HepG2 (cell line): ENCODE results near the gene ZNF865. TPM values are rescaled to one million over a fixed set of nuclear protein-coding genes. Genes with fewer than 3 reads are reported as not detected.

Experiments used
- AGO1 ChIP-seq: fragments of 200-400 bp; formaldehyde crosslinking; IDR thresholded peaks from 2 replicates; pipeline ENCODE4 v1.6.1; 2017; ENCODE audit warnings: mild to moderate bottlenecking, low read depth, low read length, moderate library complexity; ENCODE audit not compliant: poor library complexity, severe bottlenecking
- ATF7-NPFF ChIP-seq: sonication (generic); formaldehyde crosslinking; IDR thresholded peaks from 2 replicates; pipeline ENCODE4 v1.8.1; 2023; ENCODE audit warnings: mild to moderate bottlenecking, low read depth, missing genetic modification reagents, moderate library complexity
- FLYWCH1 ChIP-seq: sonication (generic); formaldehyde crosslinking; IDR thresholded peaks from 2 replicates; pipeline ENCODE4 v1.8.1; 2023; ENCODE audit warnings: mild to moderate bottlenecking, missing genetic modification reagents
- FOXO1 ChIP-seq: sonication (generic); formaldehyde crosslinking; IDR thresholded peaks from 2 replicates; pipeline ENCODE4 v1.4.0; 2020; ENCODE audit warnings: missing genetic modification reagents
- FOXP4 ChIP-seq: sonication (generic); formaldehyde crosslinking; IDR thresholded peaks from 2 replicates; pipeline ENCODE4 v1.4.0; 2020; ENCODE audit warnings: missing genetic modification reagents
- GMEB1 ChIP-seq: sonication (generic); formaldehyde crosslinking; IDR thresholded peaks from 2 replicates; pipeline ENCODE4 v1.5.1; 2020; ENCODE audit warnings: missing genetic modification reagents, mild to moderate bottlenecking, borderline replicate concordance
- KDM1A ChIP-seq: IDR thresholded peaks from 2 replicates; pipeline ENCODE4 v1.6.1; 2016; ENCODE audit warnings: missing compliant biosample characterization
- MAF1 ChIP-seq: sonication (generic); formaldehyde crosslinking; IDR thresholded peaks from 2 replicates; pipeline ENCODE4 v1.5.0; 2020; ENCODE audit warnings: missing genetic modification reagents, borderline replicate concordance
- NFE2L1 ChIP-seq: sonication (generic); formaldehyde crosslinking; IDR thresholded peaks from 2 replicates; pipeline ENCODE4 v1.4.0; 2020; ENCODE audit warnings: missing genetic modification reagents, mild to moderate bottlenecking, borderline replicate concordance
- PHF8 ChIP-seq: sonication (generic); formaldehyde crosslinking; IDR thresholded peaks from 2 replicates; pipeline ENCODE4 v1.5.0; 2020; ENCODE audit warnings: missing genetic modification reagents
- RCOR2 ChIP-seq: IDR thresholded peaks from 2 replicates; pipeline ENCODE4 v1.6.1; 2016; ENCODE audit warnings: missing biosample characterization, missing genetic modification reagents
- REL ChIP-seq: sonication (generic); formaldehyde crosslinking; conservative IDR thresholded peaks from 2 replicates; pipeline ENCODE4 v1.8.0; 2022; ENCODE audit warnings: mild to moderate bottlenecking, missing genetic modification reagents, moderate library complexity
- RELA ChIP-seq: sonication (generic); formaldehyde crosslinking; IDR thresholded peaks from 2 replicates; pipeline ENCODE4 v1.4.0; 2020; ENCODE audit warnings: missing genetic modification reagents
- SIN3A ChIP-seq: IDR thresholded peaks from 2 replicates; pipeline ENCODE4 v1.6.1; 2011; ENCODE audit warnings: low read depth, mild to moderate bottlenecking, control low read depth, low read length, borderline replicate concordance
- TAF1 ChIP-seq: sonication (generic); formaldehyde crosslinking; IDR thresholded peaks from 2 replicates; pipeline ENCODE4 v1.4.0; 2020; ENCODE audit warnings: missing genetic modification reagents
- TBX3 ChIP-seq: fragments of 450-650 bp; IDR thresholded peaks from 2 replicates; pipeline ENCODE4 v1.6.1; 2017; ENCODE audit warnings: antibody characterized with exemption, mild to moderate bottlenecking, inconsistent platforms, borderline replicate concordance
- TCF12 ChIP-seq, 2 experiments: fragments of 450-650 bp in 1 of 2; sonication (generic) in 1 of 2; formaldehyde crosslinking in 1 of 2; IDR thresholded peaks; 2 replicates each; pipeline versions ENCODE4 v1.6.1 to v1.8.0; 2017 to 2022; ENCODE audit warnings: antibody characterized with exemption in 1 of 2, mild to moderate bottlenecking in 1 of 2, missing genetic modification reagents in 1 of 2, moderate library complexity in 1 of 2
- ZBTB7B ChIP-seq: sonication (generic); formaldehyde crosslinking; IDR thresholded peaks from 2 replicates; pipeline ENCODE4 v1.4.0; 2020; ENCODE audit warnings: missing genetic modification reagents
- ZFP1 ChIP-seq: IDR thresholded peaks from 2 replicates; pipeline ENCODE4 v1.6.1; 2016
- ZMYM2 ChIP-seq: sonication (generic); formaldehyde crosslinking; IDR thresholded peaks from 2 replicates; pipeline ENCODE4 v1.8.0; 2022; ENCODE audit warnings: mild to moderate bottlenecking, missing genetic modification reagents
- ZNF773 ChIP-seq: sonication (generic); formaldehyde crosslinking; IDR thresholded peaks from 2 replicates; pipeline ENCODE4 v1.4.0; 2020; ENCODE audit warnings: missing genetic modification reagents, borderline replicate concordance
- ZSCAN31 ChIP-seq: sonication (generic); formaldehyde crosslinking; IDR thresholded peaks from 2 replicates; pipeline ENCODE4 v1.5.0; 2020; ENCODE audit warnings: low read depth, mild to moderate bottlenecking, missing genetic modification reagents
- polyA plus RNA-seq, 8 experiments: library from polyadenylated mRNA; depleted of rRNA in 3 of 8; stranded (reverse) in 7 of 8; unstranded in 1 of 8; fragments of >200 nt; fragmentation: Illumina TruSeq in 4 of 8; extraction: Trizol in 4 of 8; gene quantifications; 2 replicates each; pipeline versions ENCODE4 v1.2.1 to v1.2.3, GENCODE V29; 2011 to 2016; ENCODE audit warnings: low read depth in 4 of 8, missing spikeins in 1 of 8, mixed read lengths in 1 of 8; ENCODE audit not compliant: insufficient read depth in 1 of 8
- total RNA-seq, 5 experiments: library from RNA; depleted of rRNA; stranded (reverse); fragments of >200 nt; fragmentation: Illumina TruSeq; extraction: Trizol; gene quantifications; 2 replicates each; pipeline ENCODE4 v1.2.3, GENCODE V29; 2016; ENCODE audit warnings: low read depth in 1 of 5
- TF ChIP-seq, protein P1 (sequence below): sonication (generic); formaldehyde crosslinking; IDR thresholded peaks from 2 replicates; pipeline ENCODE4 v1.4.0; 2020; ENCODE audit warnings: mild to moderate bottlenecking, missing genetic modification reagents, borderline replicate concordance
- TF ChIP-seq, protein P2 (sequence below): IDR thresholded peaks from 2 replicates; pipeline ENCODE4 v1.6.1; 2016; ENCODE audit warnings: missing compliant biosample characterization, missing genetic modification reagents, borderline replicate concordance
- TF ChIP-seq, protein P3 (sequence below): sonication (generic); formaldehyde crosslinking; IDR thresholded peaks from 2 replicates; pipeline ENCODE4 v1.4.0; 2020; ENCODE audit warnings: missing genetic modification reagents

The ZNF865 gene
- total and polyA plus RNA-seq, 2 of the 13 experiments (the other 11 are each of a cell fraction or from before 2014, with no cell fraction given), result 0.93 to 1.0 TPM

GRCh38 chr19:55655648-55656040, 50.2 kb downstream of the ZNF865 start (continued):
- TF ChIP-seq ZFP1 (CRISPR knock-in tag), result 0 out of 2 replicates have a peak, but pooled peaks have one; percentile 11
- TF ChIP-seq, protein P1, sequence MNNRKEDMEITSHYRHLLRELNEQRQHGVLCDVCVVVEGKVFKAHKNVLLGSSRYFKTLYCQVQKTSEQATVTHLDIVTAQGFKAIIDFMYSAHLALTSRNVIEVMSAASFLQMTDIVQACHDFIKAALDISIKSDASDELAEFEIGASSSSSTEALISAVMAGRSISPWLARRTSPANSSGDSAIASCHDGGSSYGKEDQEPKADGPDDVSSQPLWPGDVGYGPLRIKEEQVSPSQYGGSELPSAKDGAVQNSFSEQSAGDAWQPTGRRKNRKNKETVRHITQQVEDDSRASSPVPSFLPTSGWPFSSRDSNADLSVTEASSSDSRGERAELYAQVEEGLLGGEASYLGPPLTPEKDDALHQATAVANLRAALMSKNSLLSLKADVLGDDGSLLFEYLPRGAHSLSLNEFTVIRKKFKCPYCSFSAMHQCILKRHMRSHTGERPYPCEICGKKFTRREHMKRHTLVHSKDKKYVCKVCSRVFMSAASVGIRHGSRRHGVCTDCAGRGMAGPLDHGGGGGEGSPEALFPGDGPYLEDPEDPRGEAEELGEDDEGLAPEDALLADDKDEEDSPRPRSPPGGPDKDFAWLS (CRISPR knock-in tag), result no peak
- TF ChIP-seq FOXO1, result no peak
- TF ChIP-seq FLYWCH1, result 0 out of 2 replicates have a peak, but pooled peaks have one; percentile 56
- TF ChIP-seq, protein P2, sequence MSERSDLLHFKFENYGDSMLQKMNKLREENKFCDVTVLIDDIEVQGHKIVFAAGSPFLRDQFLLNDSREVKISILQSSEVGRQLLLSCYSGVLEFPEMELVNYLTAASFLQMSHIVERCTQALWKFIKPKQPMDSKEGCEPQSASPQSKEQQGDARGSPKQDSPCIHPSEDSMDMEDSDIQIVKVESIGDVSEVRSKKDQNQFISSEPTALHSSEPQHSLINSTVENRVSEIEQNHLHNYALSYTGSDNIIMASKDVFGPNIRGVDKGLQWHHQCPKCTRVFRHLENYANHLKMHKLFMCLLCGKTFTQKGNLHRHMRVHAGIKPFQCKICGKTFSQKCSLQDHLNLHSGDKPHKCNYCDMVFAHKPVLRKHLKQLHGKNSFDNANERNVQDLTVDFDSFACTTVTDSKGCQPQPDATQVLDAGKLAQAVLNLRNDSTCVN, result no peak; the same call in 1 of the 2 replicates
- TF ChIP-seq GMEB1 (CRISPR knock-in tag), result no peak
- TF ChIP-seq, protein P3, sequence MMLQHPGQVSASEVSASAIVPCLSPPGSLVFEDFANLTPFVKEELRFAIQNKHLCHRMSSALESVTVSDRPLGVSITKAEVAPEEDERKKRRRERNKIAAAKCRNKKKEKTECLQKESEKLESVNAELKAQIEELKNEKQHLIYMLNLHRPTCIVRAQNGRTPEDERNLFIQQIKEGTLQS, result no peak
- TF ChIP-seq ZSCAN31 (CRISPR knock-in tag), result peak; percentile 1; the same call in 1 of the 2 replicates
- no peak for TF ChIP-seq KDM1A (CRISPR knock-in tag)
- no peak for TF ChIP-seq ZMYM2 (CRISPR knock-in tag)
- no peak for TF ChIP-seq ATF7-NPFF (CRISPR knock-in tag)
- no peak for TF ChIP-seq ZNF773 (CRISPR knock-in tag)
- no peak for TF ChIP-seq FOXP4 (CRISPR knock-in tag)
- TF ChIP-seq NFE2L1 (CRISPR knock-in tag), result no peak
- no peak for TF ChIP-seq RCOR2 (CRISPR knock-in tag)
- TF ChIP-seq PHF8 (CRISPR knock-in tag), result no peak
- TF ChIP-seq MAF1 (CRISPR knock-in tag), result 0 out of 2 replicates have a peak, but pooled peaks have one; percentile 12
- TF ChIP-seq ZBTB7B, result peak; percentile 6; the same call in 1 of the 2 replicates
- no peak for TF ChIP-seq SIN3A
- no peak for TF ChIP-seq TCF12 (IDR thresholded peaks at IDR 0.05)
- TF ChIP-seq TCF12 (CRISPR knock-in tag; IDR thresholded peaks at IDR 0.05), result no peak
- TF ChIP-seq REL (CRISPR knock-in tag), result no peak
- no peak; the same call in 1 of the 2 replicates for TF ChIP-seq TAF1
- no peak for TF ChIP-seq RELA (CRISPR knock-in tag)
- TF ChIP-seq TBX3, result no peak
- TF ChIP-seq AGO1, result no peak
